Gastrocnemius medialis (tissue), 4 donors: ENCODE results near the gene TMEM43.

Source experiments
- CTCF ChIP-seq, 5 experiments: fragments of 450-650 bp in 3 of 5; fragments of 200-600 bp in 2 of 5; sonication (generic) in 2 of 5; IDR thresholded peaks in 4 of 5; conservative IDR thresholded peaks in 1 of 5; 1 replicate in 4 of 5; 2 replicates in 1 of 5; pipeline ENCODE4 v1.5.1; 2016 to 2019; ENCODE audit warnings: antibody characterized with exemption in 5 of 5, mild to moderate bottlenecking in 3 of 5, moderate library complexity in 3 of 5
- POLR2A ChIP-seq, 2 donors: fragments of 450-650 bp; IDR thresholded peaks; one replicate each; pipeline ENCODE4 v1.6.1; 2017; ENCODE audit warnings: antibody characterized with exemption in 2 of 2, mild to moderate bottlenecking in 2 of 2, moderate library complexity in 2 of 2

- TF ChIP-seq POLR2A (IDR thresholded peaks at IDR 0.05) (no peak), CTCF (IDR thresholded peaks at IDR 0.05 in 4 of 5, conservative IDR thresholded peaks at IDR 0.05 in 1 of 5) (no peak)
Observed at GRCh38 chr3:14143271-14144225, 18.7 kb downstream of the TMEM43 start.
